Kidney (tissue), 14 donors: ENCODE data around the gene BORA. TPM values are rescaled to one million over a fixed set of nuclear protein-coding genes. Genes with fewer than 3 reads are reported as not detected.

ENCODE experiments used
- DNase-seq, 5 donors: peaks; one replicate each; pipeline ENCODE4 v3.0.0-alpha.2; 2013 to 2020
- FAIRE-seq: peaks from 2 replicates; lab custom pipeline; 2012; peaks lifted over from hg19 to GRCh38; lab: Jason Lieb, UNC
- H3K27ac ChIP-seq, 2 donors: one replicate each; pipeline ENCODE4 v1.7.0; 2013; ENCODE audit warnings: low read depth in 2 of 2, low read length in 2 of 2, inconsistent platforms in 1 of 2
- H3K27me3 ChIP-seq: one replicate; pipeline ENCODE4 v1.7.1; 2013; ENCODE audit warnings: low read length, inconsistent platforms; ENCODE audit not compliant: control insufficient read depth, insufficient read depth
- H3K36me3 ChIP-seq, 3 donors: one replicate each; pipeline versions ENCODE4 v1.7.0 to v1.7.1; 2013; ENCODE audit warnings: low read length in 3 of 3, control low read depth in 1 of 3, inconsistent platforms in 1 of 3; ENCODE audit not compliant: insufficient read depth in 3 of 3, control insufficient read depth in 2 of 3
- H3K4me1 ChIP-seq, 3 donors: one replicate each; pipeline versions ENCODE4 v1.7.0 to v1.7.1; 2013; ENCODE audit warnings: low read length in 3 of 3, inconsistent platforms in 1 of 3, low read depth in 1 of 3; ENCODE audit not compliant: control insufficient read depth in 2 of 3, insufficient read depth in 2 of 3
- H3K4me3 ChIP-seq, 3 donors: one replicate each; pipeline versions ENCODE4 v1.7.0 to v1.8.1; 2013; ENCODE audit warnings: low read length in 3 of 3, control low read depth in 1 of 3, inconsistent platforms in 1 of 3
- H3K9ac ChIP-seq, 3 donors: one replicate each; pipeline versions ENCODE4 v1.7.0 to v1.7.1; 2013; ENCODE audit warnings: low read length in 3 of 3, control low read depth in 1 of 3, inconsistent platforms in 1 of 3
- H3K9me3 ChIP-seq, 3 donors: one replicate each; pipeline versions ENCODE4 v1.7.0 to v1.7.1; 2013; ENCODE audit warnings: low read length in 3 of 3, control low read depth in 1 of 3, inconsistent platforms in 1 of 3; ENCODE audit not compliant: control insufficient read depth in 2 of 3, insufficient read depth in 1 of 3
- CTCF ChIP-seq: IDR thresholded peaks from 3 replicates; pipeline ENCODE4 v1.5.1; 2012; ENCODE audit warnings: mild to moderate bottlenecking, moderate library complexity, borderline replicate concordance; ENCODE audit not compliant: insufficient read depth; ENCODE audit errors: extremely low read depth
- intact Hi-C: fragments of 100-400 bp; cut with DNase I; formaldehyde crosslinking; loops from one replicate; pipeline ENCODE4 v1.11.1; 2022
- polyA plus RNA-seq: library from polyadenylated mRNA; stranded (reverse); fragments of 350-450 nt; fragmentation: Illumina TruSeq; extraction: RNeasy Lipid Tissue Mini Kit (QIAGEN cat#74804); gene quantifications from one replicate; pipeline ENCODE4 v1.2.3, GENCODE V29; 2014; ENCODE audit warnings: low read depth, low replicate concordance; ENCODE audit not compliant: insufficient read depth
- total RNA-seq: library from RNA; stranded (reverse); fragmentation: NEBNext Ultra II Directional; extraction: Animal tissue kit (Norgen Biotek cat#: 25700); gene quantifications from one replicate; pipeline ENCODE4 v1.2.1, GENCODE V29; 2021
- donor health status: control.
- donor health status: control.
- donor health status: control.
- donor health status: control.
- donor health status: control.
- donor health status: DM: yes; HTN: yes; CAD: no.
- donor health status: Normal renal cell carcinoma (clear cell type).

The BORA gene
- total and polyA plus RNA-seq, 2 donors from 2014 or later = 1.0 to 3.4 TPM

GRCh38 chr13:72686766-72687165 is 41.0 kb upstream of the BORA start:
- Histone ChIP-seq H3K4me3 (no peak overlapping the region), H3K4me1 (no peaks in the 10 kb centered on the region), H3K27me3 (no peaks in the 10 kb centered on the region), H3K27ac (no peak overlapping the region), H3K36me3 (no peaks in the 10 kb centered on the region), H3K9me3 (no peaks in the 10 kb centered on the region), H3K9ac (no peak overlapping the region)
- intact Hi-C loops = no loop called here
- no peak for TF ChIP-seq CTCF
- DNase-seq = no peak
- no peak for FAIRE-seq

GRCh38 chr13:72689181-72689696 is 38.5 kb upstream of the BORA start:
- no peak for FAIRE-seq
- intact Hi-C loops = no loop called here

GRCh38 chr13:72692884-72693514 is 34.7 kb upstream of the BORA start:
- FAIRE-seq (no peak), DNase-seq (no peak)
- no peaks in the 10 kb centered on the region for H3K4me1 ChIP-seq
- no peaks in the 10 kb centered on the region for H3K9me3 ChIP-seq
- H3K4me3 ChIP-seq = no peak overlapping the region
- no peaks in the 10 kb centered on the region for H3K27me3 ChIP-seq
- no peak for TF ChIP-seq CTCF
- no peak overlapping the region for H3K9ac ChIP-seq
- no peak overlapping the region for H3K27ac ChIP-seq
- no peaks in the 10 kb centered on the region for H3K36me3 ChIP-seq
- intact Hi-C loops = no loop called here

More at GRCh38 chr13:72689181-72689696, 38.5 kb upstream of the BORA start:
- no peak for TF ChIP-seq CTCF
- Histone ChIP-seq H3K4me3 (no peak overlapping the region), H3K9ac (no peak overlapping the region), H3K4me1 (no peaks in the 10 kb centered on the region), H3K36me3 (no peaks in the 10 kb centered on the region), H3K27me3 (no peaks in the 10 kb centered on the region), H3K9me3 (no peaks in the 10 kb centered on the region), H3K27ac (no peak overlapping the region)
- DNase-seq = no peak
